Muscle of arm (tissue), 12 donors: ENCODE data around the gene PIAS1. TPM values are rescaled to one million over a fixed set of nuclear protein-coding genes. Genes with fewer than 3 reads are reported as not detected.
"Not testable (repeated sequence)": the region's sequence is repeated elsewhere in the genome, so short reads cannot be mapped to it uniquely, and the experiment has no call there.

Experiments used
- DNase-seq: peaks from one replicate; pipeline ENCODE4 v3.0.0-alpha.2; 2013
- polyA plus RNA-seq, 12 donors: library from polyadenylated mRNA; unstranded; fragments of 120-200 nt; gene quantifications; one replicate each; pipeline ENCODE4 v1.2.1, GENCODE V29; 2013; ENCODE audit not compliant: insufficient read length in 12 of 12

The PIAS1 gene
- polyA plus RNA-seq, 12 donors: 28.3 to 64.2 (median 33.6) TPM; not detected in 1

GRCh38 chr15:68213991-68214837, 160.1 kb downstream of the PIAS1 start:
- no peak for DNase-seq

- no peak for DNase-seq
Measured at GRCh38 chr15:68214838-68215254, 160.7 kb downstream of the PIAS1 start.

GRCh38 chr15:68217341-68217740, 163.2 kb downstream of the PIAS1 start:
- no peak for DNase-seq

GRCh38 chr15:68218331-68218730, 164.2 kb downstream of the PIAS1 start:
- no peak for DNase-seq

GRCh38 chr15:68218847-68219798, 165.0 kb downstream of the PIAS1 start:
- DNase-seq: no peak

- DNase-seq: no peak
Measured at GRCh38 chr15:68220489-68220888, 166.4 kb downstream of the PIAS1 start.

GRCh38 chr15:68220967-68221366, 166.9 kb downstream of the PIAS1 start:
- no peak for DNase-seq

- not testable (repeated sequence) for DNase-seq
Measured at GRCh38 chr15:68221530-68222431, 167.7 kb downstream of the PIAS1 start.

GRCh38 chr15:68222432-68222743, 168.3 kb downstream of the PIAS1 start:
- not testable (repeated sequence) for DNase-seq

- no peak for DNase-seq
Measured at GRCh38 chr15:68223171-68223570, 169.1 kb downstream of the PIAS1 start.

GRCh38 chr15:68224108-68224507, 170.0 kb downstream of the PIAS1 start:
- no peak for DNase-seq

GRCh38 chr15:68224546-68225250, 170.6 kb downstream of the PIAS1 start:
- no peak for DNase-seq

GRCh38 chr15:68225442-68225841, 171.3 kb downstream of the PIAS1 start:
- DNase-seq: not testable (repeated sequence)

GRCh38 chr15:68227643-68228142, 173.6 kb downstream of the PIAS1 start:
- no peak for DNase-seq

GRCh38 chr15:68228143-68228970, 174.2 kb downstream of the PIAS1 start:
- no peak for DNase-seq

GRCh38 chr15:68228971-68229385, 174.9 kb downstream of the PIAS1 start:
- DNase-seq: no peak

GRCh38 chr15:68229386-68230156, 175.5 kb downstream of the PIAS1 start, which contains the start of gene CLN6:
TSS of gene CLN6 (minus strand) at chr15:68229728. CDS start at chr15:68229584, 144 bp downstream.
- peak; percentile 71 for DNase-seq

- no peak for DNase-seq
Measured at GRCh38 chr15:68230157-68231100, 176.3 kb downstream of the PIAS1 start.
